Gastroesophageal sphincter (tissue), 4 donors: Measurements from ENCODE around the gene STK32A. TPM values are rescaled to one million over a fixed set of nuclear protein-coding genes. Genes with fewer than 3 reads are reported as not detected.

Source experiments
- ATAC-seq: fragments of 150-250 bp; one replicate; pipeline ENCODE4 v1.9.1; 2016; ENCODE audit warnings: mild to moderate bottlenecking, moderate library complexity
- H3K27ac ChIP-seq, 4 donors: fragments of 200-600 bp; sonication (generic) in 3 of 4; 1 replicate in 3 of 4; 2 replicates in 1 of 4; pipeline ENCODE4 v1.5.1; 2016 to 2019
- H3K27me3 ChIP-seq: fragments of 200-600 bp; sonication (generic); one replicate; pipeline ENCODE4 v1.5.1; 2019
- H3K36me3 ChIP-seq, 2 donors: fragments of 200-600 bp; sonication (generic); one replicate each; pipeline ENCODE4 v1.5.1; 2019; ENCODE audit warnings: control low read depth in 1 of 2
- H3K4me1 ChIP-seq, 3 donors: fragments of 200-600 bp; sonication (generic); 1 replicate in 2 of 3; 2 replicates in 1 of 3; pipeline ENCODE4 v1.5.1; 2016 to 2019; ENCODE audit warnings: control low read depth in 2 of 3
- H3K4me3 ChIP-seq, 2 donors: fragments of 200-600 bp; sonication (generic); one replicate each; pipeline ENCODE4 v1.5.1; 2019; ENCODE audit warnings: mild to moderate bottlenecking in 1 of 2, moderate library complexity in 1 of 2
- H3K9me3 ChIP-seq, 3 donors: fragments of 200-600 bp; sonication (generic); one replicate each; pipeline ENCODE4 v1.5.1; 2017 to 2019; ENCODE audit warnings: control low read depth in 2 of 3
- CTCF ChIP-seq, 4 experiments: fragments of 200-600 bp in 2 of 4; fragments of 450-650 bp in 2 of 4; sonication (generic) in 1 of 4; IDR thresholded peaks; one replicate each; pipeline ENCODE4 v1.5.1; 2017 to 2019; ENCODE audit warnings: antibody characterized with exemption in 4 of 4, mild to moderate bottlenecking in 2 of 4, moderate library complexity in 2 of 4
- EP300 ChIP-seq: sonication (generic); formaldehyde crosslinking; IDR thresholded peaks from one replicate; pipeline ENCODE4 v1.6.1; 2017; ENCODE audit warnings: antibody characterized with exemption, mild to moderate bottlenecking
- POLR2A ChIP-seq, 2 donors: fragments of 450-650 bp; IDR thresholded peaks; one replicate each; pipeline ENCODE4 v1.6.1; 2017; ENCODE audit warnings: antibody characterized with exemption in 2 of 2, mild to moderate bottlenecking in 2 of 2, moderate library complexity in 1 of 2
- POLR2AphosphoS5 ChIP-seq: sonication (generic); formaldehyde crosslinking; IDR thresholded peaks from one replicate; pipeline ENCODE4 v1.6.1; 2017; ENCODE audit warnings: antibody characterized with exemption
- WGBS, 2 donors: methylation state at CpG; one replicate each; pipeline ENCODE4 v1.1.5; 2018; ENCODE audit warnings: low coverage in 1 of 2; 5-methylcytosine and 5-hydroxymethylcytosine counted together
- total RNA-seq, 4 donors: library from RNA; depleted of rRNA; stranded (reverse); fragments of >200 nt; gene quantifications; one replicate each; pipeline ENCODE4 v1.1.0, GENCODE V29; 2016

Gene STK32A
- total RNA-seq, 4 donors from 2014 or later: 0.77 to 3.7 (median 2.4) TPM

DNA sequence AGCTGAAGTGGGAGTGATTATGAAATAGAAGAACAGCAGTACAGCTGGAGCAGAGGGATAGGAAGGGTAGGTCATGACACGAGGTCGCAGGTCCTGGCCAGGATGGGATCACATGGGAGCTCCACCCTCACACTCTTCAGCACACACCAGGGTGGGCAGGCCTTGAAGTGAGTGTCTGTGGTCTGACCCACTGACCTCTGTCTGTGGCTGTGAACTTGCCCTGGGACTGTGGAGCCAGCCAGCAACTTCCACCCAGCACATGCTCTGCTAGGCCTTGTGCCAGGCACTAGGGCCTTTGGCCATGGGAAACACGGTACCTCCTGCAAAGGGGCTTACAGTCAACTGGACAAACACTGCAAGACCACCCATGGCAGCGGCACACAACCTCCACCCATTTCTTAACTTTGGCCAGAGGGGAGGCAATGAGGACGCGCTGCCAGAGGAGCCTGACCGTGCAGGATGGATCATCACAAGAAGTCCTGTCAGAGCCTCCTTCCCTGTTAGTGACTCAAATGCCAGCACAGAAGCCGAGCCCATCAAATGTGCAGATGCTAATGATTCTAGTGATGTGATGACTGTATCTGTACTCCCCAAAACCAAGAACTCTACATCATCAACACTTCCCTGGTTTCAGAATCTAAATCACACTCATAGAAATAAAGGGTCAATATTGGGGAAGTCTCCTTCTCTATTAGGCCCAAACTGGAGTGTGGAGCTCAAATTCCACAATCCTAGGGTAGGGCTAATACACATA is 161.4 kb downstream of the STK32A start:
- Histone ChIP-seq H3K4me1 (peaks cover 0 to 43% (median 0%) of the 10 kb centered on the region in 3 donors), H3K4me3 (no peak overlapping the region), H3K27ac (peak overlapping the region; percentile 15 to 62 (median 44)), H3K36me3 (peaks cover 0 to 98% of the 10 kb centered on the region in 2 donors), H3K27me3 (no peaks in the 10 kb centered on the region), H3K9me3 (no peaks in the 10 kb centered on the region)
- 45 to 66% methylated on average over 2 to 4 of the region's 8 CpGs for WGBS, 2 donors
- TF ChIP-seq EP300: no peak
- TF ChIP-seq POLR2AphosphoS5: peak; percentile 32
- peak; percentile 84 for ATAC-seq

DNA sequence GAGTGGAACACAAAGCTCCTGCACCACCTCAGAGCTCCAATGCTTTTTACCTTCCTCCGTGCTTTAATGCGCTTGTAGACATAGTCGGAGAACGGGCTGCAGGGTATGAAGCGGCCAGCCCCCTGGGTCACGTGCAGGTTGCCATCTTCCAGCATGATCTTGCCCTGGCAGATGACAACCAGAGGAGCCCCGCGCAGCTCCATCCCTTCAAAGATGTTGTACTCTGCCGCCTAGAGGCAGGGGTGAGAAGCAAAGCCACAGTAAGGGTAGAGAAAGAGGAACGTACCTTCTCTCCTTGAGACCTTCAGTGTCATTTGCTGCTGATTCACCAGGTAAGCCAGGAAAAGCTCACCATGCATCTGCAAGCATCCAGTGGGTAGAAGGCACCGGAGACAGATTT is 162.8 kb downstream of the STK32A start:
- TF ChIP-seq EP300 (no peak), CTCF (IDR thresholded peaks at IDR 0.05) (no peak), POLR2AphosphoS5 (no peak), POLR2A (IDR thresholded peaks at IDR 0.05) (no peak)
- Histone ChIP-seq H3K9me3 (no peaks in the 10 kb centered on the region), H3K36me3 (peaks cover 0 to 90% of the 10 kb centered on the region in 2 donors), H3K27me3 (no peaks in the 10 kb centered on the region), H3K27ac (peak overlapping the region in 2 of 4 donors; percentile 3 to 21), H3K4me3 (no peak overlapping the region), H3K4me1 (peaks cover 0 to 30% (median 0%) of the 10 kb centered on the region in 3 donors)
- 94 to 98% methylated on average over 2 to 5 of the region's 11 CpGs for WGBS, 2 donors
- ATAC-seq: no peak

DNA sequence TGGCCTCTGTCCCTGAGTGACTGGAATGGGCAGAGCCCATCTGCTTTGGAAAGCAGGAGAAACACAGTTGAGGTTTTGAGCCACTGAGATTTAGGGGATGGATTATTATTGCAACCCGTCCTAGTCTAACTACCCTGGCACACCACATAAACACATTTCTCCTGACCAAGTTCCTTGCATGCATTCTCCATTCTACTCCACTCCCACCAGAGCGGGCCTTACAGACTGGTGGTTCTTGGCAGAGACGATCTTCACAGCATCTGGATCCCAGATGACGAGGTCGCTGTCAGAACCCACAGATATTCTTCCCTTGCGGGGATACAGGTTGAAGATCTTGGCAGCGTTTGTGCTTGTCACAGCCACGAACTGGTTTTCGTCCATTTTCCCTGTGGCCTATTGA is 164.0 kb downstream of the STK32A start:
- Histone ChIP-seq H3K27me3 (no peaks in the 10 kb centered on the region), H3K4me3 (no peak overlapping the region), H3K27ac (peak overlapping the region in 3 of 4 donors; percentile 9 to 34 (median 32)), H3K9me3 (no peaks in the 10 kb centered on the region), H3K4me1 (peaks cover 4 to 41% (median 9%) of the 10 kb centered on the region in 3 donors), H3K36me3 (peaks cover 0 to 78% of the 10 kb centered on the region in 2 donors)
- TF ChIP-seq POLR2A (IDR thresholded peaks at IDR 0.05) (no peak), EP300 (no peak), POLR2AphosphoS5 (no peak), CTCF (IDR thresholded peaks at IDR 0.05) (no peak)
- ATAC-seq: no peak
- WGBS, 2 donors: 76 to 87% methylated on average over 7 to 9 of the region's 9 CpGs

- Histone ChIP-seq H3K4me3 (no peak overlapping the region), H3K27me3 (no peaks in the 10 kb centered on the region), H3K4me1 (peaks cover 10 to 53% (median 17%) of the 10 kb centered on the region in 3 donors), H3K36me3 (peaks cover 0 to 65% of the 10 kb centered on the region in 2 donors), H3K9me3 (no peaks in the 10 kb centered on the region), H3K27ac (peak overlapping the region in 3 of 4 donors; percentile 35 to 70 (median 39))
- no peak for ATAC-seq
- 77 to 82% methylated on average over 6 of the region's 7 CpGs for WGBS, 2 donors
- TF ChIP-seq CTCF (IDR thresholded peaks at IDR 0.05) (no peak), EP300 (no peak), POLR2AphosphoS5 (no peak), POLR2A (IDR thresholded peaks at IDR 0.05) (no peak)
Observed at GRCh38 chr5:147400126-147400809, 165.4 kb downstream of the STK32A start.

DNA sequence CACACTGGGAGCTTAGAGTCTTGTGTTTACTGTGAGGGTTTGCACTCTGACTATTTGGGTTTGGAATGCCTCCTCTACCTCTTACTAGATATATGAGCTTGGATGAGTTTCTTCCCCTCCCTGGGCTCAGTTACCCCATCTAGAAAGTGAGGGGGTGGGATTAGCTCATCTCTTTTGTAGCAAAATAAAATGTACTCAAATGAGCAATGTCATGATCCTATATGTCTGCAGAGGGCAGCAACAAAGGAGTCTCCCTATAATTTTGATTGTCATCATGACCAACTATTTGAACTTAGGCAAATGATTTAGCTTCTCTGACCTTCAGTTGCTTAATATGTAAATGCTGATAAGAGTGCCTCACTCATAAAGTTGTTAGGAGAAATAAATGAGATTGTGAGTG is 166.1 kb downstream of the STK32A start:
- H3K27me3 ChIP-seq: no peaks in the 10 kb centered on the region
- no peak overlapping the region for H3K4me3 ChIP-seq
- no peak for ATAC-seq
- TF ChIP-seq POLR2AphosphoS5 (no peak), CTCF (IDR thresholded peaks at IDR 0.05) (no peak), POLR2A (IDR thresholded peaks at IDR 0.05) (no peak), EP300 (no peak)
- peak overlapping the region in 3 of 4 donors; percentile 35 to 70 (median 39) for H3K27ac ChIP-seq
- no peaks in the 10 kb centered on the region for H3K9me3 ChIP-seq
- H3K4me1 ChIP-seq: peaks cover 15 to 53% (median 17%) of the 10 kb centered on the region in 3 donors
- peaks cover 0 to 65% of the 10 kb centered on the region in 2 donors for H3K36me3 ChIP-seq
